SH-SY5Y (cell line): ENCODE results near the gene SNRPB2.

Experiments used
- GATA2 ChIP-seq: IDR thresholded peaks from 2 replicates; pipeline ENCODE4 v1.6.1; 2011; ENCODE audit warnings: mild to moderate bottlenecking, low read depth, low read length
- GATA3 ChIP-seq: IDR thresholded peaks from 2 replicates; pipeline ENCODE4 v1.6.1; 2011; ENCODE audit warnings: low read depth, mild to moderate bottlenecking, low read length, moderate library complexity

DNA sequence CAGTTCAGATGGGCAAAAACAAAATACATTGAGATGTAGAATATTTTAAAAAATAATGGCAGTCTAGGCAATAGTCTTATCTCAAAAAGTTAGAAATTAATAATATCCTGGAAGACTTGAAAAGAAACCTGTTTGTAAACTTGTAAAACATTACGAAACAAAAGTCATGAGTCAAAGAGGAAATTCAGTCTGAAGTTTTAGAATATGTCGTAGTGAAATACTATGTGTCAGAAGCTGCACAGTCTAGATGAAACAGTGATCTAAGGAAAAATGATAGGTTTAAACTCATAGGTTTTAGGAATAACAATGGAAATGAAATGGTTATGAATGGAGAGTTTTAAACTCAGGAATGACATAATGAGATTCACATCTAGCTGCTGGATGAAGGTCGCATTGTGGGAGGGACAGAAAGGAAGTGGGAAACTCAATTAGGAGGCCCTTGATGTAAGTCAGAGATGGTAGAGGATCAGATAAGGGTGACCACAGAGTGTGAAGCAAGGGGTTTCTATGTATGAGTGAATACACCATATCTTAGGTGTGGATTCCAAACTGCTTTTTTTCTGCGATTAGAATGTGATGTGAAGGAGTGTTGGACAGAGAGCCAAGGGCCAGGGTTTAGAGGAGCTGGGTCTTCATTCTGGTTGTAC lies 2.8 kb downstream of the SNRPB2 start:
- peak; percentile 57; the same call in 1 of the 2 replicates for TF ChIP-seq GATA2
- TF ChIP-seq GATA3 = no peak
